Measurements from ENCODE around the gene TPT1.
"Not testable (repeated sequence)": the region's sequence is repeated elsewhere in the genome, so short reads cannot be mapped to it uniquely, and the experiment has no call there.

The TPT1 gene

DNA sequence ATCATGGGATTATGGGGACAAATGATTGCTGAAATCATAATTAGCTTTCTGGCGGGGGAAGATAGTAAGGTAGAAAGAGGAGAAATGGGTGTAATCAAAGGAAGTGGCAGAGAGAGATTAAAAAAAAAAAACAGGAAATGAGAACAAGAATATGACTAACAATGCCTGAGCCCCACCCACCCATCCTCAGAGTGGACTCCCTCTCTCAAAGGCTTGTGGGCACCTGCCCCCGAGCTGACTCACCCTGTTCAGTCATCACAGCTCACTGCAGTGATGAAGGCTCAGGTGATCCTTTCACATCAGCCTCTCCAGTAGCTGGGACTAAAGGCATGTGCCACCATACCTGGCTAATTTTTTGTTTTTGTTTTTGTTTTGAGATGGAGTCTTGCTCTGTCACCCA lies 26.4 kb upstream of the TPT1 start:
- peak; percentile 89 for DNase-seq (ENCODE audit: low read depth)

DNA sequence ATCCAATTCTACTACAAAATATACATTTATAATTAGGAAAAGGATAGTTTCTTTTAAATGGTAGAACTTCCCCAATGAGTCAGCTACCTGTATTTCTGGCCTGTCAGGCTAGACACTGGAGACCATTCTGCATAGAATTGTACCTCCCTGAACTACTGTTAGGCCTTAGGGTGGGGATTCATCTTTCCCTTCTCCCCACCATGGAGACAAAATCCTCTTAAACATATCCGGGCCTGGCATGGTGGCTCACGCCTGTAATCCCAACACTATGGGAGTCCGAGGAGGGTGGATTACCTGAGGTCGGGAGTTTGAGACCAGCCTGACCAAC lies 24.5 kb upstream of the TPT1 start:
- DNase-seq (ENCODE audit: low read depth) = no peak

DNA sequence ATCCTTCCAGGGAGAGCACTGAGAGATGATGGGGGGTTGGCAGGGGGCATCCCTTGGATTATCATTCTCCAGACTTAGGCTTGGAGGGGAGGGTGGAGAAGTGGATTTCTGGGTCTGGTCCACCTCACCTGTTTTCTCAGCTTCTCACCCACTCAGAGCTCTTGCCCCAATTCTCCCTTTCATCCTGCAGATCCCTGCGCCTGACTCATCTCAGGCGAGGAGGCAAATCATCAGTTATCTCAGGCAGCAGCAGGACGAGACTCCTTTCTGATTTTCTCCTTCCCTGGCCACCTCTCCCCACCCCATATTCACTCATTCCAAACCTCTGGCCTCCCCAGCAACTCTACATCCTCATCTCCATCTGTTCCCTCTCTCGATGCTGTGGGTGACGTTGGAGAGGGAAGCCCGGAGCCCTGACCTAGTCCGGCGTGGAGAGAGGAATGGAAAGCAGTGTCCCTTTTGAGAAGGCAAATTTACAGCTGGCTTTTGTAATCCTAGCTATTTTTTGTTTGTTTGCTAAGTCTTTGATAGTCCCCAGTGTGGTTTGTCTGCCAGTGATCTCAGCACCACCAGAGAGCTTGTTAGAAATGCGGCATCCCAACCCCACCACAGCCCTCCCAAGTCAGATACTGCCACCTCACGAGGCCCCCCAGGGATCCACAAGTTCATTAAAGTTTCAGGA lies 24.0 kb upstream of the TPT1 start:
- DNase-seq (ENCODE audit: low read depth) = no peak

DNA sequence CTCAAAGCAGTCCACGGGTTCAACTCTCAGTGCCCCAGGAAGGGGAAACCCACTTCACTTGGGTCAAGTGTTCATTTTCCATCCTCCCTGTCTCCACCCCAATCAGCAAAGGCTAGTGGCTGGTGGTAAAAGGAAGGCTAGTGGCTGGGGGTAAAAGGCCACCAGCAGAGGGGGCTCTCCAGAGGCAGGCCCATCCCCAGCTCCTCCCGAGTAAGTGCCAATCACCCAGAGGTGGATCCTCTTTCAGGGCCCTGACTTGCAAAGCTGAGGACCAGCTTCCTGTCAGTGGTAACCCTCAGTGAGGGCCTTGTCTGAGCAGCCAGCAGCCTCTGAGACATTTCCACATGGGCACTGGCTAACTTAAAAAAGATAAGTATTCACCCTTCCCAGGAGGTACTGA lies 22.0 kb upstream of the TPT1 start:
- no peak for DNase-seq (ENCODE audit: low read depth)

DNA sequence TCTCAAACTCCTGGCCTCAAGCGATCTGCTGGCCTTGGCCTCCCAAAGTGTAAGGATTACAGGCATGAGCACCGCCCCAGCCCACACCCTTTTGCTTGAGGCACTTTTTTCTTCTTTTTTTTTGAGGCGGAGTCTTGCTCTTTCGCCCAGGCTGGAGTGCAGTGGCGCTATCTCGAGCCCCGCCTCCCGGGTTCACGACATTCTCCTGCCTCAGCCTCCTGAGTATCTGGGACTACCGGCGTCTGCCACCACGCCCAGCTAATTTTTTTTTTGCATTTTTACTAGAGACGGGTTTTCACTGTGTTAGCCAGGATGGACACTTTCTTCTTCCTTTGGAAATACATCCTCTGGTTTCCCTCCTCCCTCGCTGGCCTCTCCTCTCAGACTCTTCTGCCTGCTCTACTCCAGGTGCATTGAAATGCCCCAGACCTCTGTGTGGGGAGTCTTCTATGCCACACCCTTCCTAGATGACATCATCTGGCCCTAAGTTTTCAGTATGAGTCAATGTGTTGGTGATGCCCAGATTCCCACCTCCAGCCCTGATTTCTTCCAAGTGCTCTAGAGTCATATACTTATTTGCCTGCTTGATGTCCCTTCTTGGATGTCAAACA lies 20.7 kb upstream of the TPT1 start:
- DNase-seq (ENCODE audit: low read depth) = peak; percentile 49

DNA sequence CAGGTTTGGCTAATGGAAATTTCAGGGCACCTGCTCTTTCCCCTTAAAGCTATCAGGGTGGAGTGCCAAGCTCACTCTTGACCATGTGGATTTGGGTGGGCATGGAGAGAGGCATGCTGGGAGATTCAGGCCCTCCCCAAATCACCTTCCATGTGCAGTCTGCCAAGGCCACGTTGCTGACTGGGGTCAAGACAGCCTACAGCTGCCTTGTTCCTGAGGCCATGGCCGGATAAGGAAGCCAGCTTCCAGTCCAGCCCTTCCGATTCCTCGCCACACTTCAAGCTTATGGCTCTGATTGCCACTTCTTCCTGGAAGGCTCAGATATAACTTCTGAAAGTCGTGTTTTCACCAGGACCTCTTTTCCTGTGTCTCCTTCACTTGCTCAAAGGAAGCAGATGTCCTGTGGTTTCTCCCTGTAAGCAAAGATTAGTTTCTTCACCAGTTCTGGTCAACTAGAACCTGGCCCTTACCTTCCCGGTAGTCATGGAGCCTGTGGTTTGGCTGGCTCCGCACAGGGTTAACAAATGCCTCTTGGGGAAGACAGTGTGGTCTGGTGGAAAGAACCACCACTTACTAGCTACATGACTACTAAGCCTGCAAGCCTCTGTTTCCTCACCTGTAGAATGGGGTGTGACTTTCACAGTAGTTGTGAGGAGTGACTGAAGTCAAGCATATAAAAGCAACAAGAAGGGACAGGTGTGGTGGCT lies 16.1 kb upstream of the TPT1 start:
- no peak for DNase-seq (ENCODE audit: low read depth)

DNA sequence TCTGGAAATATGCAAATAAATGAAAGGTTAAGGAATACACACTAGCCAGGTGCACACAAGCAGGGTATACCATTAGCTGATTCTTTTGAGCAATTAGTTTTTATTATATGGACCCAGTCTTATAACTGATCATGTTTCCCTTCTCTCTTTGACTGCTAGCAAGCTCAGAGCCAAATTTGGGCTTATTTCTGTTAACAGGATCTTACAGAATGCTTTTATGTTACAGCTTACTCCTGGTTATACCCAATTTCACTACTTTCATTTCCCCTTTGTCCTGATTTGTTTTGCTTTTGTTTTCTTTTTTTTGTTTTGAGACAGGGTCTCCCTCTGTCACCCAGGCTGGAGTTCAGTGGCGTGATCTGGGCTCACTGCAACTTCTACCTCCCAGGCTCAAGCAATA lies 12.9 kb upstream of the TPT1 start:
- DNase-seq (ENCODE audit: low read depth) = no peak

DNA sequence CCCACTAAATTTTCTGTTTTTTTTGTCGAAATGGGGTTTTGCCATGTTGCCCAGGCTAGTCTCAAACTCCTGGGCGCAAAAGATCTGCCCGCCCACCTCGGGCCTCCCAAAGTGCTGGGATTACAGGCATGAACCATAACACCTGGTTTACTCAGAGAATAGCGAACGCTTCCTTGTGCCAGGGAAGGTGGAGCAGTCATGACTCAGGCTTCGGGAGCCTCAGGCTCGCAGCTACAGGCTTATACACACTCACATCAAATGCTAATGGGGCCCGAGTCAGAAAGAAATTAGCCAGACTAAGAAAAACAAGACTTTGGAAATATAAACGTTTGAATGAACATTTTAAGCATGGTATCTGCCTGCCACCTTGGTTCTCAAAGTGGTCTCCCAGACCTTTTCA lies 11.0 kb upstream of the TPT1 start:
- DNase-seq (ENCODE audit: low read depth) = no peak

DNA sequence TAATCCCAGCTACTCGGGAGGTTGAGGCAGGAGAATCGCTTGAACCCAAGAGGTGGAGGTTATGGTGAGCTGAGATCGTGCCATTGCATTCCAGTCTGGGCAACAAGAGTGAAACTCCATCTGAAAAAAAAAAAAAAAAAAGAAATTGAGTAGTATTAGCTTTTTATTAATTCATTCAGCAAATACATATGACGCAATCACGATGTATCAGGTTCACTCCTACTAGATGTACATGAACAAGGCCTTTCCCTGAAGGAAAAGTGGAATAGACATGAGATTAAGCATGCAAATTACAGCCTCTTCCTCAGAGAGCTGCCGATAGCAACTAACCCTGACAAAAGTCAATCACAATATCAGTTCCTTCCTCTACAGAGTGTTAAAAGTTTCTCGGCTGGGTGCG lies 9.2 kb upstream of the TPT1 start:
- no peak for DNase-seq (ENCODE audit: low read depth)

DNA sequence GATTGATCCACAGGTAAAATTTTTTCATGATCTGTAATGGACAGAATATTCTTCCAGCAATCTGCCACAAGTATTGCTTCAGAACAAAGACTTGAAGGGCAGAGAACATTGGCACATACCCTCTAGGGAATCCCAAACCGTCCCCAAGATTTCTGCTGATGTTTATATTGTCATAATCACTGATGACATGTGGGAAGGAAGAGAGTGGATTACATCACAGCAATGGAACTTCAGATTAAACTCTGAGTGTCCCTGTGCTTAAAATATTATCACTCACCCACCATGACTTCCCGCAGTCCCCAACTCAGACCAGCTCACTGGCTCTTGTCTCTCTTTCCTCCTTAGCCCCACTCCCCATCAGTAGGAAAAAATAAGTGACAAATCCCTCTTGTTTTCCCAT lies 8.5 kb upstream of the TPT1 start:
- peak; percentile 71 for DNase-seq (ENCODE audit: low read depth)

DNA sequence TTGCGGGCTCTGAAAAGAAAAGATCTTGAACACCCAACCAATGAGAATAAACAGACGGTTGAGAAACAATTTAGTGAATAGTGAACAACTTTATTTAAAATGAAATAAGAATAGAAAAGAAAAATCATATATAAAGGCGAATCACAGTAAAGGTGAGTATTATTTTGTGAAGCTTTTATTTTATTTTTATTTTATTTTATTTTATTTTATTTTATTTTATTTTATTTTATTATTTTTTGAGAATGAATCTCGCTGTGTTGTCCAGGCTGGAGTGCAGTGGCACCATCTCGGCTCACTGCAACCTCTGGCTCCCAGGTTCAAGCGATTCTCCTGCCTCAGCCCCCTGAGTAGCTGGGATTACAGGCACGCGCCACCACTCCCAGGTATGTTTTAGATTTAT lies 3.1 kb upstream of the TPT1 start:
- not testable (repeated sequence) for DNase-seq (ENCODE audit: low read depth)

DNA sequence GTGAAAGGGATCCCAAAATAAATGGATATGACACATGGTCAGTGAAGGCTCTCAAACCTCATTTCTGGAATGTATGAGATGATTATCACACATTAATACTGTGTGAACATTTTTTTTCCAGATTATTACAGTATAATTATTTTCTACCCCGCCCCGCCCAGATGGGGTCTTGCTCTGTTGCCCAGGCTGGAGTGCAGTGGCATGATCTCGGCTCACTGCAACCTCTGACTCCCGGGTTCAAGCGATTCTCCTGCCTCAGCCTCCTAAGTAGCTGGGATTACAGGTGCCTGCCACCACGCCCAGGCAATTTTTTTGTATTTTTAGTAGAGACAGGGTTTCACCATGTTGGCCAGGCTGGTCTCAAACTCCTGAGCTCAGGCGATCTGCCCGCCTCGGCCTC lies 2.1 kb upstream of the TPT1 start:
- not testable (repeated sequence) for DNase-seq (ENCODE audit: low read depth)

DNA sequence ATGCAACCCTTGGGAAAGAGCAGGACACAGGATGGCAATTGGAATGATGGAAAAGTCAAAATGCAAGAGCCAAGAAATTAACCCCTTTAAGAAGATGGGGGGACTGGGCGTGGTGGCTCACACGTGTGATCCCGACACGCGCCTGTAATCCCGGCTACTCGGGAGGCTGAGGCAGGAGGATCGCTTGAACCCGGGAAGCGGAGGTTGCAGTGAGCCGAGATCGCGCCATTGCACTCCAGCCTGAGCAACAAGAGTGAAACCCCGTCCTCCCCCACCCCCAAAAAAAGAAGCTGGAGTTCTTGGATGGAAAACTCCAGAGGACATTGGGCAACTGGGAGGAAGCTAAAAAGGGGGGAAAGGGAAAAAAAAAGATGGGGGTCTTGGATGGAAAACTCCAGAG lies 1.7 kb upstream of the TPT1 start:
- DNase-seq (ENCODE audit: low read depth) = not testable (repeated sequence)

DNA sequence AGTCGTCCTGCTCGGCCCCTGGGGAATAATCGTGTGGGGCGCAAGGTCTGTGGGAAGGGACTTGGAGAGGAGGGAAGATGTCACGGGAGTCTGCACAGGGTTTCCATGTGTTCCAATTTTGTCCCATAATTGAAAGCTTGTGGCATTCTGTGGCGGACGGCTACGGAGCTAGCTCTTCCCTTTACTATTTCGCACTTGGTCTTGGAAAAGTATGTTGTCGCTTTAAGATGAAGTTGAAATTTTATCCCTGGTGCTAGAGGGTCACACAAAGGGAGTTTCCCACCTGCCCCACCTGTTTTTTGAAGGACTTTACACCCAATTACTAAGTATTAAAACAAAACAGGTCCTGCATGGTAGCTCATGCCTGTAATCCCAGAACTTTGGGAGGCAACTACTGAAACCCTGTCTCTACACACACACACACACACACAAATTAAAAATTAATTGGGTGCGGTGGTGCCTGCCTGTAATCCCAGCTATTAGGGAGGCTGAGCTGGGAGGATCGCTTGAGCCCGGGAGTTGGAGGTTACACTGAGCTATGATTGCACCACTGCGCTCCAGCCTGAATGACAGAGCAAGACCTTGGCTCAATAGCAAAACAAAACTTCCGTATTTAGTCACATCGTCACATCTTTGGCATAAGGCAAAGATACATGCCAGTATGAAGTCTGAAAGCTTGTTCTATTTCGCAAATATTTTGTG lies 967 bp upstream of the TPT1 start:
- DNase-seq (ENCODE audit: low read depth) = peak; percentile 61

DNA sequence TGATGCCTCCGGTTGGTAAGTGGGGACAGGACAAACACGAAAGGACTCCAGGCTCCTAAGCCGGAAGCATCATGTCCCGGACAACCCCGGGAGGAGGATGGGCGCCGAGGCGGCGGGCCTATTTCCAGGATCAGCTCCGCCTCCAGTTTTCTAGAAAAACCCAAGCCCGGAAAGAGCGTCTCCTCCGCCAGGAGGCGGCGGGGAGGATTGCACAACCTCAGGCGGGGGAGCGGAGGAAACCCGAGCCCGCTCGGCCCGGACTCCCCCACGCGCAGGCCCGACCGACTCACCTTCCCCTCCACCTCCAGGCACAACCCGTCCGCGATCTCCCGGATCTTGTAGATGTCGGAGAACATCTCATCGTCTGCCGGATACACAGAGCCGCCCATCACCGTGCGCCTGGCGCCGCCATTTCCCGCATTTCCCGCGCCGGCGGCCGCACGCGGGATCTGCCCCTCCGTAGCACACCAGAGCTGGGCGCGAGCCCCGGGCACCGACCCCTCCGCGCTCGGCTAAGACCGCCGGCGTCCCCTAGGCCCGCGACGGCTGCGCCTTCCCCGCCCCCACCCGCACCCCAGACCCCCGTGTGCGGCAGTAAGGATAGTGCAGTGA lies 455 bp downstream of the TPT1 start:
- peak; percentile 94 for DNase-seq (ENCODE audit: low read depth)

DNA sequence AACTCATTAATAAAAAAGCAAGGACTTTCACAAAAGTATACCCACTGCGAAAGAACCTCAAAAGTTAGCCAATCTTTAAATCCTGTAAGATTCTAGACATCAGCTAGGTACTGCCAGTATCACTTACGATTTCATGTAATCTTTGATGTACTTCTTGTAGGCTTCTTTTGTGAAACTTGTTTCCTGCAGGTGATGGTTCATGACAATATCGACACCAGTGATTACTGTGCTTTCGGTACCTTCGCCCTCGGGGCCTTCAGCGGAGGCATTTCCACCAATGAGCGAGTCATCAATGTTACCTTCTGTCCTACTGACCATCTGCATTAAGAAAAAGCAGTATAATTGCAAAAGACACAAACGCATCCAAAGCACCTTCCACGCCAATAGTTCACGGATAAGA lies 1.1 kb downstream of the TPT1 start:
- DNase-seq (ENCODE audit: low read depth) = no peak

DNA sequence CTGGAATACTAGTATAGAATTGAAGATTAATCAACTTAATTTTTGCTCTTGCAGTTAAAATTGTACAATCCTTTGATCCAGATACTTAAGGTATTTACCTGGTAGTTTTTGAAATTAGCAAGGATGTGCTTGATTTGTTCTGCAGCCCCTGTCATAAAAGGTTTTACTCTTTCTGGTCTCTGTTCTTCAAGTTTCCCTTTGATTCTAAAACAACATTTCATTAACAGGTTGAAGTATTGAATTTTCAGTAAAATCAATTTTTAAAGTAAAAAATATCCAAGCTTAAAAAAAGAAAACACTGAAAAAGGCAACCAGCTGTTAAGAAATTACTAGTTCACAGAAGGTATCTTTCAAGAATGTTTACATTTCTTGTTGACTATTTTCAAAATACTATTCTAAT lies 1.6 kb downstream of the TPT1 start:
- no peak for DNase-seq (ENCODE audit: low read depth)

DNA sequence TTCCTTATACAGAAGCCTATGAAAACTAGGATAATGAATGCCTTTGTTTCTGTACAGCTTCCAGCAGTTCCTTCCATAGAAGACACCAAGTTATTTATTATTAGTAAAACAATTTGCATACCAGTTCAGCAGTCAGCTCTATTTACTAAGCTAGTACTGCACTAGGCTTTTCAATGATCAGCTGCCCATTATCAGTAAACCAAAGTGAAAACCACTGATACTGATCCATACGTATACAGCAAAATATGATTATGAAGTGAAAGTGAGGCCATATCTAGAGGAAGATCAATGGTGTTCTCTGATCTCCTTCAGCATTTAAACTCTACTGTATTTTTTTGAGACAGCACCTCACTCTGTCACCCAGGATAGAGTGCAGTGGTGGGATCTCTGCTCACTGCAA lies 3.2 kb downstream of the TPT1 start:
- DNase-seq (ENCODE audit: low read depth) = no peak

DNA sequence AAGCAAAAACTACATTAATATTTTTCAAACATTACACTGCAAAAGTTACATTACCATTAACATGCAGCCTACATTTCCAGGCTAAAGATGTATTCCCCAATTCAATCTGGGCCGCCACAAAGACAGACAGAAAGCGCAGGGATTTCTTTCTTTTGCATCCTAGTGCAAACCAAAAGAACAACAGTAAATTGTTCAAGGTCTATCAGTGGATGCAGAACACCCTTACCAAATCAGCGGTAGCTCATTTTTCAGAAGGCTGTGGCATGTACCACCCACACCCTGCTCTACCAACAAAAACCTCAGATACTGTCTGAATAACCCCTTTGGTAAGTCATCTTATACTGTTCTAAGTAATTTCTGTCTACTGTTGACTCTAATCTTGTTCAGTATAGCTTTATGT lies 3.6 kb downstream of the TPT1 start:
- no peak for DNase-seq (ENCODE audit: low read depth)

DNA sequence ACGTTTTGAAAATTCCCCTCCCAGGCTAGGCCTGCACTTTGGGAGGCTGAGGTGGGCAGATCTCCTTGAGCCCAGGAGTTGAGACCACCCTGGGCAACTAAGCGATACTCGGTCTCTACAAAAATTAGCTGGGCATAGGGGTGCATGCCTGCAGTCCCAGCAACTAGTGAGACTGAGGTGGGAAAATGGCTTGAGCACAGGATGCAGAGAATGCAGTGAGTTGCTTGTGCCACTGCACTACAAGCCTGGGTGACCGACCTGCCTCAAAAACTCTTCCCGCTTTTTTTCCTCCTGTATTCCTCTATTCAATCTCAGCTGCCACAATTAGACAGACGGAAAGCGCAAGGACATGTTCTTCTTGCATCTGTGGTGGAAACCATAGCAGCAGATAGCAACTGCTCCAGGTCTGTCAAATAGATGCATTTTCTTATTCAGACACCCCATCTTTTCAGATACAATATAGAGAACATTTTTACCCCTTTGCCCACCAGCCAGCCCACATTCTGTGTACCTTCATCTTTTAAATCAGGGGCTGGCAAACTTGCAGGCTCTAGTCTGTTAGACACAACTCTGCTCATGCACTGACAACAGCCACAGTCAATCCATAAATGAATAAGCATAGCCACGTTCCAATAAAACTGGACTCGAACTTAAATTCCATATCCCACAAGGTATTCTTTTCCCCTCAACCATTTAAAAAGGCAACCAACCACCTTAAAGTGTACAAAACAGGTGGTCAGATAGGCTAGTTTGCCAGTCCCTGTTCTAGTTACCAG lies 4.8 kb downstream of the TPT1 start:
- no peak for DNase-seq (ENCODE audit: low read depth)

DNA sequence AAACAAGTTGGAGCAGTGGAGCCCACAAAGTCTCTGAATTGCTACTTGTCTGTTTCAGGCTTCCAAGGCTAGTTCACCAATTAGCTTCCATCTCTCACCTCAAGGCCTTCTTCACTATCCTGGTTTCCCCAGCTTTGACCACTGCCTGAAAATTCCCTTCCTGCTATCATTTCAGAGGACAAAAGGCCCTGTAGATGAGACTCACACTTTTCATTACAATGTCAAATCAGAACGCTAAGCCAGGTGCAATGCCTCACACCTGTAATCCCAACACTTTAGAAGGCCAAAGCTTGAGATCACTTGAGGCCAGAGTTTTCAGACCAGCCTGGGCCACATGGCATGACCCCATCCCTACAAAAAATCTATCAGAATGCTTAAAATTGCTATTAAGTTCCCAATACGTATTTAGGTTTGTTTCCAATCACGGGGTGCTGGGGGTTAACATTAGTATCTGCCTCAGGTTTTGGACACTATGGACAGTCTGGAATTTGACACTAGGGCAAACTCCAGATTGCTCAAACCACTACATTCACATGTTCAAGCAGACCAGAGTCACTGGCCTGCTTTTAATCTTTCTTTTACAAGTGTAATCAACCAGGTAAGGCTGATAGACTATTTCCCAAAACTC lies 5.5 kb downstream of the TPT1 start:
- peak; percentile 22 for DNase-seq (ENCODE audit: low read depth)

Data from EH (cell line).